DOHH2 (cell line): ENCODE measurements around the gene TLR7.

ENCODE experiments used
- H3F3A ChIP-seq: fragments of 200-600 bp; sonication (generic), shearing (Covaris generic); 2 replicates; pipeline ENCODE4 v1.6.0; 2016; ENCODE audit warnings: antibody characterized with exemption, mild to moderate bottlenecking; ENCODE audit not compliant: control insufficient read depth, insufficient read depth
- H3K27ac ChIP-seq: fragments of 200-600 bp; sonication (generic); 2 replicates; pipeline ENCODE4 v1.5.1; 2014; ENCODE audit warnings: low read depth, mild to moderate bottlenecking, low read length, moderate library complexity
- H3K27me3 ChIP-seq: fragments of 200-600 bp; sonication (generic); 2 replicates; pipeline ENCODE4 v1.6.1; 2014; ENCODE audit warnings: mild to moderate bottlenecking, low read length, mixed read lengths; ENCODE audit not compliant: control insufficient read depth
- H3K36me3 ChIP-seq: fragments of 200-600 bp; sonication (generic); 2 replicates; pipeline ENCODE4 v1.6.1; 2014; ENCODE audit warnings: mild to moderate bottlenecking, low read length, moderate library complexity, mixed read lengths; ENCODE audit not compliant: control insufficient read depth
- H3K4me1 ChIP-seq: fragments of 200-600 bp; sonication (generic); 2 replicates; pipeline ENCODE4 v1.6.1; 2014; ENCODE audit warnings: mild to moderate bottlenecking, low read length, mixed read lengths; ENCODE audit not compliant: control insufficient read depth
- H3K4me2 ChIP-seq: fragments of 200-600 bp; sonication (generic); 2 replicates; pipeline ENCODE4 v1.6.0; 2014; ENCODE audit warnings: mild to moderate bottlenecking, low read length, moderate library complexity
- H3K4me3 ChIP-seq: fragments of 200-600 bp; sonication (generic); 2 replicates; pipeline ENCODE4 v1.5.1; 2014; ENCODE audit warnings: mild to moderate bottlenecking, low read length, mixed read lengths
- H3K79me2 ChIP-seq: fragments of 200-600 bp; sonication (generic); 2 replicates; pipeline ENCODE4 v1.6.1; 2014; ENCODE audit warnings: mild to moderate bottlenecking, low read length, mixed read lengths; ENCODE audit not compliant: control insufficient read depth
- H3K9me2 ChIP-seq: fragments of 200-600 bp; sonication (generic); replicated peaks from 2 replicates; pipeline ENCODE4 v1.6.1; 2014; ENCODE audit warnings: mild to moderate bottlenecking, low read length, mixed read lengths; ENCODE audit not compliant: control insufficient read depth
- H3K9me3 ChIP-seq: fragments of 200-600 bp; sonication (generic); 2 replicates; pipeline ENCODE4 v1.6.1; 2014; ENCODE audit warnings: antibody characterized with exemption, low read length, mixed read lengths; ENCODE audit not compliant: control insufficient read depth, insufficient read depth
- H4K20me1 ChIP-seq: fragments of 200-600 bp; sonication (generic); 2 replicates; pipeline ENCODE4 v1.6.0; 2014; ENCODE audit warnings: low read depth, mild to moderate bottlenecking, antibody characterized with exemption, low read length, moderate library complexity; ENCODE audit not compliant: control insufficient read depth, insufficient read depth
- EZH2phosphoT487 ChIP-seq: fragments of 200-600 bp; sonication (generic); IDR thresholded peaks from 2 replicates; pipeline ENCODE4 v1.6.1; 2017; ENCODE audit warnings: borderline replicate concordance, mild to moderate bottlenecking, antibody characterized with exemption, low read length, moderate library complexity, mixed read lengths
- TF ChIP-seq, protein P1 (sequence below): fragments of 200-600 bp; sonication (generic); IDR thresholded peaks from one replicate; pipeline ENCODE4 v1.5.1; 2014; ENCODE audit warnings: antibody characterized with exemption, mild to moderate bottlenecking, low read depth, low read length; ENCODE audit not compliant: poor library complexity, severe bottlenecking

TLR7 gene

DNA sequence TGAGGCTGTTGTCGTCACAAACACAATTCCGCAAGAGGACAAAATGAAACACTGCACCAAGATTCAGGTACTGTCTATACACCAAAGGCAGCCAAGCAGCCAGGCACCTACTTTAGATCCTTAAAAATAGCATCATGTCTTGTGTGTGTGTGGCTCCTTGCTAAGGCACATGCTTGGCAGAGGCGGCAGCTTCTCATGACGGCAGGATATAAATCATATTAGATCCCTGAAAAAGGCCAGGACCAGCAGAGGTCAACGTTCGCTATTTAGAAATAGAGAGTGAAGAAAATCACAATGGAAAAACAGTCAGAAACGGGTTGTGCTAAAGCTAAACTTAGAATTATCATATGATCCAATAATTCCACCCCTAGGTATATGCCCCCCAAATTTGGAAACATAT, 46.1 kb upstream of the TLR7 start:
- Histone ChIP-seq H3K27me3 (no peaks in the 10 kb centered on the region), H3K36me3 (peaks cover 55% of the 10 kb centered on the region), H4K20me1 (no peaks in the 10 kb centered on the region), H3F3A (no peaks in the 10 kb centered on the region), H3K4me1 (no peaks in the 10 kb centered on the region), H3K27ac (no peak overlapping the region), H3K9me2 (no peaks in the 10 kb centered on the region), H3K9me3 (no peaks in the 10 kb centered on the region), H3K4me2 (no peak overlapping the region), H3K79me2 (no peaks in the 10 kb centered on the region), H3K4me3 (no peak overlapping the region)
- TF ChIP-seq, protein P1, sequence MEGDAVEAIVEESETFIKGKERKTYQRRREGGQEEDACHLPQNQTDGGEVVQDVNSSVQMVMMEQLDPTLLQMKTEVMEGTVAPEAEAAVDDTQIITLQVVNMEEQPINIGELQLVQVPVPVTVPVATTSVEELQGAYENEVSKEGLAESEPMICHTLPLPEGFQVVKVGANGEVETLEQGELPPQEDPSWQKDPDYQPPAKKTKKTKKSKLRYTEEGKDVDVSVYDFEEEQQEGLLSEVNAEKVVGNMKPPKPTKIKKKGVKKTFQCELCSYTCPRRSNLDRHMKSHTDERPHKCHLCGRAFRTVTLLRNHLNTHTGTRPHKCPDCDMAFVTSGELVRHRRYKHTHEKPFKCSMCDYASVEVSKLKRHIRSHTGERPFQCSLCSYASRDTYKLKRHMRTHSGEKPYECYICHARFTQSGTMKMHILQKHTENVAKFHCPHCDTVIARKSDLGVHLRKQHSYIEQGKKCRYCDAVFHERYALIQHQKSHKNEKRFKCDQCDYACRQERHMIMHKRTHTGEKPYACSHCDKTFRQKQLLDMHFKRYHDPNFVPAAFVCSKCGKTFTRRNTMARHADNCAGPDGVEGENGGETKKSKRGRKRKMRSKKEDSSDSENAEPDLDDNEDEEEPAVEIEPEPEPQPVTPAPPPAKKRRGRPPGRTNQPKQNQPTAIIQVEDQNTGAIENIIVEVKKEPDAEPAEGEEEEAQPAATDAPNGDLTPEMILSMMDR, result no peak
- no peak for TF ChIP-seq EZH2phosphoT487

DNA sequence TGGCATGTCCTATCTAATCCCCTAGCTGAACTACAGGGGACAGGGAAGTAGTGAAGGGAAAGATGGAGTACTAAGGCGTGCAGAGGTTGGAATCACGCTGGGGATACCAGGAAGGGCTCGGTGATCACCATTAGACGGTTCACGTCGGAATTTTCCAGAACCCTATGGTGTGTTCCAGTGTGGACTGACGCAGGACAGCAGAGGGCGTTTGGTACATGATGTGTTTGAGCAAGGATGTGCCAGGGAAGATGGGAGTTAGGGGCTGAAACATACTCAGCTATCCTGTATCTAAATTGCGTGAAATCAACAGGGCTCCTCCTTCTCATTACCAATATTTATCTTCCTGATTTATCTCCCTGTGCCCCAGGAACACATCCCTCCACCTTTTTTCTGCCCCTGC, 41.9 kb upstream of the TLR7 start:
- no peak overlapping the region for H3K4me2 ChIP-seq
- H3K36me3 ChIP-seq, result peaks cover 36% of the 10 kb centered on the region
- H4K20me1 ChIP-seq, result no peaks in the 10 kb centered on the region
- H3K4me3 ChIP-seq, result no peak overlapping the region
- H3K9me2 ChIP-seq, result no peaks in the 10 kb centered on the region
- H3K4me1 ChIP-seq, result no peaks in the 10 kb centered on the region
- H3K27me3 ChIP-seq, result no peaks in the 10 kb centered on the region
- TF ChIP-seq EZH2phosphoT487, result no peak
- TF ChIP-seq, protein P1, result no peak
- H3F3A ChIP-seq, result no peaks in the 10 kb centered on the region
- H3K9me3 ChIP-seq, result no peaks in the 10 kb centered on the region
- H3K27ac ChIP-seq, result no peak overlapping the region
- H3K79me2 ChIP-seq, result no peaks in the 10 kb centered on the region

DNA sequence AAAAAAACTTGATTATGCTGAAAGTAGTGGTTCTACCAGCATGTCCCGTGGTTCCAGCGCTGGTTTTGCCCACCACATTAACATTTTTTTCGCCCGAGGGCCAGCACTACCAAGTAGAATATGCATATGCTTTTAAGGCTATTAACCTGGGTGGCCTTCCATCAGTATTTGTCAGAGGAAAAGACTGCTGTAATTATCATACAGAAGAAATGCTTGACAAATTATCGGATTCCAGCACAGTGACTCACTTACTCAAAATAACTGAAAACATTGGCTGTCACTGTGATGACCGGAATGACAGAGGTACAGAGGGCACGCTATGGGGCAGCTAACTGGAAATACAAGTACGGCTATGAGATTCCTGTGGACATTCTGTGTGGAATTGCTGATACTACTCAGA, 41.1 kb upstream of the TLR7 start:
- Histone ChIP-seq H3K27me3 (no peaks in the 10 kb centered on the region), H3K79me2 (no peaks in the 10 kb centered on the region), H3F3A (no peaks in the 10 kb centered on the region), H3K9me2 (no peaks in the 10 kb centered on the region), H3K4me3 (no peak overlapping the region), H3K36me3 (peaks cover 27% of the 10 kb centered on the region), H3K9me3 (no peaks in the 10 kb centered on the region), H3K4me1 (no peaks in the 10 kb centered on the region), H3K4me2 (no peak overlapping the region), H4K20me1 (no peaks in the 10 kb centered on the region), H3K27ac (no peak overlapping the region)
- TF ChIP-seq, protein P1, result no peak
- no peak for TF ChIP-seq EZH2phosphoT487
